ENCODE data around the gene PHLPP1. TPM values are rescaled to one million over a fixed set of nuclear protein-coding genes. Genes with fewer than 3 reads are reported as not detected.

PHLPP1 gene
- total RNA-seq, 1 experiment from 2014 or later: 10.1 TPM

GRCh38 chr18:62832282-62832681, 116.9 kb downstream of the PHLPP1 start:
- H3K9me3 ChIP-seq (replicated peaks): no peaks in the 10 kb centered on the region; the same call in 1 of the 2 replicates
- no peaks in the 10 kb centered on the region for H3K27me3 ChIP-seq (replicated peaks)
- peaks cover 36% of the 10 kb centered on the region for H3K4me1 ChIP-seq (replicated peaks)
- no peak for DNase-seq (ENCODE audit: low read depth in 1 of 2, low spot score in 2 of 2)
- H3K4me3 ChIP-seq: no peak overlapping the region
- H3K27ac ChIP-seq: no peak overlapping the region
- peaks cover 4% of the 10 kb centered on the region; the same call in 1 of the 2 replicates for H3K36me3 ChIP-seq

GRCh38 chr18:62833494-62833893, 118.2 kb downstream of the PHLPP1 start:
- no peak for DNase-seq (ENCODE audit: low read depth in 1 of 2, low spot score in 2 of 2)
- H3K27ac ChIP-seq: no peak overlapping the region
- peaks cover 4% of the 10 kb centered on the region; the same call in 1 of the 2 replicates for H3K36me3 ChIP-seq
- no peaks in the 10 kb centered on the region for H3K27me3 ChIP-seq (replicated peaks)
- H3K4me3 ChIP-seq: no peak overlapping the region
- H3K4me1 ChIP-seq (replicated peaks): peaks cover 29% of the 10 kb centered on the region
- no peaks in the 10 kb centered on the region; the same call in 1 of the 2 replicates for H3K9me3 ChIP-seq (replicated peaks)

- Histone ChIP-seq H3K27ac (no peak overlapping the region), H3K27me3 (replicated peaks) (no peaks in the 10 kb centered on the region), H3K4me1 (replicated peaks) (peaks cover 16% of the 10 kb centered on the region), H3K9me3 (replicated peaks) (no peaks in the 10 kb centered on the region; the same call in 1 of the 2 replicates), H3K36me3 (peaks cover 4% of the 10 kb centered on the region; the same call in 1 of the 2 replicates), H3K4me3 (no peak overlapping the region)
- DNase-seq (ENCODE audit: low read depth in 1 of 2, low spot score in 2 of 2): no peak
Measured at GRCh38 chr18:62834715-62835114, 119.4 kb downstream of the PHLPP1 start.

GRCh38 chr18:62837011-62837410, 121.7 kb downstream of the PHLPP1 start:
- Histone ChIP-seq H3K27me3 (replicated peaks) (no peaks in the 10 kb centered on the region), H3K4me3 (no peak overlapping the region), H3K9me3 (replicated peaks) (no peaks in the 10 kb centered on the region; the same call in 1 of the 2 replicates), H3K36me3 (no peaks in the 10 kb centered on the region), H3K4me1 (replicated peaks) (peaks cover under 1% of the 10 kb centered on the region), H3K27ac (no peak overlapping the region)
- DNase-seq (ENCODE audit: low read depth in 1 of 2, low spot score in 2 of 2): no peak

- no peak for DNase-seq (ENCODE audit: low read depth in 1 of 2, low spot score in 2 of 2)
- Histone ChIP-seq H3K36me3 (no peaks in the 10 kb centered on the region), H3K9me3 (replicated peaks) (no peaks in the 10 kb centered on the region; the same call in 1 of the 2 replicates), H3K4me3 (no peak overlapping the region), H3K4me1 (replicated peaks) (no peaks in the 10 kb centered on the region), H3K27ac (no peak overlapping the region), H3K27me3 (replicated peaks) (no peaks in the 10 kb centered on the region)
Measured at GRCh38 chr18:62838475-62839098, 123.2 kb downstream of the PHLPP1 start.

GRCh38 chr18:62839874-62840713, 124.8 kb downstream of the PHLPP1 start:
- no peaks in the 10 kb centered on the region for H3K27me3 ChIP-seq (replicated peaks)
- H3K27ac ChIP-seq: no peak overlapping the region
- H3K9me3 ChIP-seq (replicated peaks): no peaks in the 10 kb centered on the region
- H3K36me3 ChIP-seq: no peaks in the 10 kb centered on the region
- DNase-seq (ENCODE audit: low read depth in 1 of 2, low spot score in 2 of 2): no peak
- no peak overlapping the region for H3K4me3 ChIP-seq
- H3K4me1 ChIP-seq (replicated peaks): no peaks in the 10 kb centered on the region

- H3K4me3 ChIP-seq: no peak overlapping the region
- DNase-seq (ENCODE audit: low read depth in 1 of 2, low spot score in 2 of 2): no peak
- no peaks in the 10 kb centered on the region for H3K9me3 ChIP-seq (replicated peaks)
- no peaks in the 10 kb centered on the region for H3K36me3 ChIP-seq
- H3K4me1 ChIP-seq (replicated peaks): no peaks in the 10 kb centered on the region
- H3K27ac ChIP-seq: no peak overlapping the region
- no peaks in the 10 kb centered on the region for H3K27me3 ChIP-seq (replicated peaks)
Measured at GRCh38 chr18:62841405-62841804, 126.1 kb downstream of the PHLPP1 start.

GRCh38 chr18:62842898-62843297, 127.6 kb downstream of the PHLPP1 start:
- H3K4me3 ChIP-seq: no peak overlapping the region
- DNase-seq (ENCODE audit: low read depth in 1 of 2, low spot score in 2 of 2): no peak
- no peaks in the 10 kb centered on the region for H3K4me1 ChIP-seq (replicated peaks)
- no peaks in the 10 kb centered on the region for H3K9me3 ChIP-seq (replicated peaks)
- H3K36me3 ChIP-seq: no peaks in the 10 kb centered on the region
- H3K27ac ChIP-seq: no peak overlapping the region
- no peaks in the 10 kb centered on the region for H3K27me3 ChIP-seq (replicated peaks)

GRCh38 chr18:62844850-62845643, 129.7 kb downstream of the PHLPP1 start:
- Histone ChIP-seq H3K4me1 (replicated peaks) (no peaks in the 10 kb centered on the region), H3K36me3 (no peaks in the 10 kb centered on the region), H3K27ac (no peak overlapping the region), H3K27me3 (replicated peaks) (no peaks in the 10 kb centered on the region), H3K9me3 (replicated peaks) (no peaks in the 10 kb centered on the region), H3K4me3 (no peak overlapping the region)
- no peak for DNase-seq (ENCODE audit: low read depth in 1 of 2, low spot score in 2 of 2)

- Histone ChIP-seq H3K9me3 (replicated peaks) (no peaks in the 10 kb centered on the region), H3K4me3 (no peak overlapping the region), H3K4me1 (replicated peaks) (no peaks in the 10 kb centered on the region), H3K36me3 (no peaks in the 10 kb centered on the region), H3K27me3 (replicated peaks) (no peaks in the 10 kb centered on the region), H3K27ac (no peak overlapping the region)
- no peak for DNase-seq (ENCODE audit: low read depth in 1 of 2, low spot score in 2 of 2)
Measured at GRCh38 chr18:62846313-62846712, 131.0 kb downstream of the PHLPP1 start.

- no peaks in the 10 kb centered on the region for H3K36me3 ChIP-seq
- no peaks in the 10 kb centered on the region for H3K4me1 ChIP-seq (replicated peaks)
- no peaks in the 10 kb centered on the region for H3K9me3 ChIP-seq (replicated peaks)
- H3K4me3 ChIP-seq: no peak overlapping the region
- DNase-seq (ENCODE audit: low read depth in 1 of 2, low spot score in 2 of 2): no peak
- no peaks in the 10 kb centered on the region for H3K27me3 ChIP-seq (replicated peaks)
- H3K27ac ChIP-seq: no peak overlapping the region
Measured at GRCh38 chr18:62847081-62847480, 131.7 kb downstream of the PHLPP1 start.

GRCh38 chr18:62848946-62849345, 133.6 kb downstream of the PHLPP1 start:
- DNase-seq (ENCODE audit: low read depth in 1 of 2, low spot score in 2 of 2): no peak
- Histone ChIP-seq H3K9me3 (replicated peaks) (no peaks in the 10 kb centered on the region), H3K36me3 (no peaks in the 10 kb centered on the region), H3K27ac (no peak overlapping the region), H3K4me1 (replicated peaks) (peaks cover 13% of the 10 kb centered on the region), H3K27me3 (replicated peaks) (no peaks in the 10 kb centered on the region), H3K4me3 (no peak overlapping the region)

GRCh38 chr18:62850619-62851306, 135.4 kb downstream of the PHLPP1 start:
- H3K9me3 ChIP-seq (replicated peaks): no peaks in the 10 kb centered on the region
- no peak overlapping the region for H3K4me3 ChIP-seq
- peaks cover 13% of the 10 kb centered on the region for H3K4me1 ChIP-seq (replicated peaks)
- H3K27ac ChIP-seq: no peak overlapping the region
- DNase-seq (ENCODE audit: low read depth in 1 of 2, low spot score in 2 of 2): no peak
- no peaks in the 10 kb centered on the region for H3K36me3 ChIP-seq
- no peaks in the 10 kb centered on the region for H3K27me3 ChIP-seq (replicated peaks)

Measured in SJSA1 (cell line).